Right lobe of liver (tissue), 6 donors: Measurements from ENCODE around the gene LIG3. TPM values are rescaled to one million over a fixed set of nuclear protein-coding genes. Genes with fewer than 3 reads are reported as not detected.
A peak's percentile ranks its signal among the peaks of the same experiment; 100 is the strongest.

Experiments
- ATAC-seq, 4 donors: fragments of 200-7000 bp; cut with Tn5 transposase; one replicate each; pipeline ENCODE4 v1.9.1; 2020; ENCODE audit warnings: mild to moderate bottlenecking in 4 of 4, moderate library complexity in 4 of 4
- DNase-seq, 3 donors: peaks; one replicate each; pipeline ENCODE4 v3.0.0-alpha.2; 2020
- H3K27ac ChIP-seq, 3 donors: fragments of 200-600 bp; one replicate each; pipeline ENCODE4 v1.8.0; 2022
- H3K27me3 ChIP-seq, 2 donors: fragments of 200-600 bp; one replicate each; pipeline ENCODE4 v1.8.0; 2022
- H3K36me3 ChIP-seq, 4 donors: fragments of 200-600 bp; sonication (generic) in 1 of 4; one replicate each; pipeline versions ENCODE4 v1.5.1 to v1.8.0; 2017 to 2022; ENCODE audit warnings: control low read depth in 1 of 4
- H3K4me1 ChIP-seq, 4 donors: fragments of 200-600 bp; sonication (generic) in 1 of 4; one replicate each; pipeline versions ENCODE4 v1.5.1 to v1.8.0; 2017 to 2022; ENCODE audit warnings: control low read depth in 1 of 4
- H3K4me3 ChIP-seq, 3 donors: fragments of 200-600 bp; one replicate each; pipeline ENCODE4 v1.8.0; 2022
- H3K9me3 ChIP-seq, 4 donors: fragments of 200-600 bp; sonication (generic) in 1 of 4; one replicate each; pipeline versions ENCODE4 v1.5.1 to v1.8.0; 2017 to 2022; ENCODE audit warnings: control low read depth in 1 of 4
- POLR2A ChIP-seq: fragments of 450-650 bp; IDR thresholded peaks from one replicate; pipeline ENCODE4 v1.6.1; 2017; ENCODE audit warnings: antibody characterized with exemption, mild to moderate bottlenecking
- WGBS: methylation state at CpG from one replicate; pipeline ENCODE4 v1.1.6; 2018; ENCODE audit warnings: low coverage, low lambda C conversion rate; ENCODE audit not compliant: insufficient coverage; ENCODE audit errors: missing lambda C conversion rate; 5-methylcytosine and 5-hydroxymethylcytosine counted together
- intact Hi-C, 2 donors: fragments of 100-400 bp; cut with DNase I; formaldehyde crosslinking; loops; one replicate each; pipeline versions ENCODE4 v1.11.2 to v1.14.1; 2022
- total RNA-seq, 6 experiments: library from RNA; depleted of rRNA in 2 of 6; stranded (reverse); fragments of >200 nt in 2 of 6; fragmentation: NEBNext Ultra II Directional in 3 of 6; extraction: Animal tissue kit (Norgen Biotek cat#: 25700) in 3 of 6; gene quantifications; one replicate each; pipeline versions ENCODE4 v1.1.0 to v1.2.4, GENCODE V29; 2016 to 2023
- TF ChIP-seq, protein P1 (sequence below), 4 donors: fragments of 200-600 bp in 3 of 4; fragments of 450-650 bp in 1 of 4; IDR thresholded peaks; one replicate each; pipeline versions ENCODE4 v1.5.1 to v1.8.0; 2016 to 2022; ENCODE audit warnings: antibody characterized with exemption in 4 of 4, mild to moderate bottlenecking in 2 of 4
- donor health status: DM: no; HTN: yes; CAD: no.
- donor health status: DM: no; HTN: no; CAD: no.
- donor health status: DM: no; HTN: no; CAD: no.
- donor health status: DM: no; HTN: yes; CAD: no.
- donor health status: DM: no; HTN: yes; CAD: no.

Gene LIG3
- total RNA-seq, 6 experiments from 2014 or later, result 10.6 to 17.0 (median 12.2) TPM

DNA sequence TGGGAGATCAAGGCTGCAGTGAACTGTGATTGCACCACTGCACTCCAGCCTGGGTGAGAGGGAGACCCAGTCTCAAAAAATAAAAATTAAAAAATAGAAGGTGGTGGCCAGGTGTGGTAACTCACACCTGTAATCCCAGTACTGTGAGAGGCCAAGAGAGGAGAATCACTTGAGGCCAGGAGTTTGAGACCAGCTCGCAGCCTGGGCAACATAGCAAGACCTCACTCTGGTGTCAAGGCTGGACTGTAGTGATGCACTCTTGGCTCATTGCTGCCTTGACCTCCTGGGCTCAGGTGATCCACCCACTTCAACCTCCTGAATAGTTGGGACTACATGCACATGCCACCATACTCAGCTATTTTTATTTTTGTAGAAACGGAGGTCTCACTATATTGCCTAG is 69.9 kb downstream of the LIG3 start:
- TF ChIP-seq, protein P1, sequence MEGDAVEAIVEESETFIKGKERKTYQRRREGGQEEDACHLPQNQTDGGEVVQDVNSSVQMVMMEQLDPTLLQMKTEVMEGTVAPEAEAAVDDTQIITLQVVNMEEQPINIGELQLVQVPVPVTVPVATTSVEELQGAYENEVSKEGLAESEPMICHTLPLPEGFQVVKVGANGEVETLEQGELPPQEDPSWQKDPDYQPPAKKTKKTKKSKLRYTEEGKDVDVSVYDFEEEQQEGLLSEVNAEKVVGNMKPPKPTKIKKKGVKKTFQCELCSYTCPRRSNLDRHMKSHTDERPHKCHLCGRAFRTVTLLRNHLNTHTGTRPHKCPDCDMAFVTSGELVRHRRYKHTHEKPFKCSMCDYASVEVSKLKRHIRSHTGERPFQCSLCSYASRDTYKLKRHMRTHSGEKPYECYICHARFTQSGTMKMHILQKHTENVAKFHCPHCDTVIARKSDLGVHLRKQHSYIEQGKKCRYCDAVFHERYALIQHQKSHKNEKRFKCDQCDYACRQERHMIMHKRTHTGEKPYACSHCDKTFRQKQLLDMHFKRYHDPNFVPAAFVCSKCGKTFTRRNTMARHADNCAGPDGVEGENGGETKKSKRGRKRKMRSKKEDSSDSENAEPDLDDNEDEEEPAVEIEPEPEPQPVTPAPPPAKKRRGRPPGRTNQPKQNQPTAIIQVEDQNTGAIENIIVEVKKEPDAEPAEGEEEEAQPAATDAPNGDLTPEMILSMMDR (IDR thresholded peaks at IDR 0.05), result no peak
- TF ChIP-seq POLR2A, result no peak
- WGBS, result 85% methylated on average over 2 of the region's 2 CpGs

DNA sequence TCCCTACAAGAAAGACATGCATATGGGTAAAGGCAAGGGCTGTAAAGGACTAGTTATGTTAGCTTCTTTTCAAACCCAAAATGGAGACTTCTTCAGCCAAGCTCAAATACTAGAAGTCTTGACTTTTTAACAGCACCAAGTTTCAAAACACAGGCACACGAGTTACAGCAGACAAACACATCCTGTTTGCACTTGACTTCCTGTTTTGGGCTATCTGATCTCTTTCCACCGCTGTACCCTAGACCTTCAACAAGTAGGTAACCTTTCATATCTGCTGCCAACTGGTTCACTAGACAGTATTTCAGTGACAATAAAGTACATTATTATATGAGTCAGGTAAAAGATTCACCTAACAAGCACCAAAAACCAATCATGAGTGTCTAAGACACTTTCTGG is 70.9 kb downstream of the LIG3 start:
- 0% methylated on average over 2 of the region's 2 CpGs for WGBS
- ATAC-seq, result peak; percentile 82 to 85 (median 84)
- peaks cover 8 to 63% (median 33%) of the 10 kb centered on the region in 4 donors for H3K4me1 ChIP-seq
- no peaks in the 10 kb centered on the region for H3K27me3 ChIP-seq
- no peaks in the 10 kb centered on the region for H3K36me3 ChIP-seq
- no peaks in the 10 kb centered on the region for H3K9me3 ChIP-seq
- peak overlapping the region in 1 of 3 donors; percentile 15 for H3K4me3 ChIP-seq
- H3K27ac ChIP-seq, result peak overlapping the region; percentile 53 to 64 (median 53)
- intact Hi-C loops, result no loop called here
- DNase-seq, result no peak
- peak; percentile 27 for TF ChIP-seq POLR2A
- TF ChIP-seq, protein P1 (IDR thresholded peaks at IDR 0.05), result no peak

More for the DNA sequence above, 69.9 kb downstream of the LIG3 start:
- H3K27me3 ChIP-seq, result no peaks in the 10 kb centered on the region
- H3K36me3 ChIP-seq, result no peaks in the 10 kb centered on the region
- DNase-seq, result no peak
- H3K27ac ChIP-seq, result peak overlapping the region in 2 of 3 donors; percentile 53 to 64
- ATAC-seq, result no peak
- intact Hi-C loops, result no loop called here
- no peaks in the 10 kb centered on the region for H3K9me3 ChIP-seq
- no peak overlapping the region for H3K4me3 ChIP-seq
- H3K4me1 ChIP-seq, result peaks cover 8 to 72% (median 36%) of the 10 kb centered on the region in 4 donors

DNA sequence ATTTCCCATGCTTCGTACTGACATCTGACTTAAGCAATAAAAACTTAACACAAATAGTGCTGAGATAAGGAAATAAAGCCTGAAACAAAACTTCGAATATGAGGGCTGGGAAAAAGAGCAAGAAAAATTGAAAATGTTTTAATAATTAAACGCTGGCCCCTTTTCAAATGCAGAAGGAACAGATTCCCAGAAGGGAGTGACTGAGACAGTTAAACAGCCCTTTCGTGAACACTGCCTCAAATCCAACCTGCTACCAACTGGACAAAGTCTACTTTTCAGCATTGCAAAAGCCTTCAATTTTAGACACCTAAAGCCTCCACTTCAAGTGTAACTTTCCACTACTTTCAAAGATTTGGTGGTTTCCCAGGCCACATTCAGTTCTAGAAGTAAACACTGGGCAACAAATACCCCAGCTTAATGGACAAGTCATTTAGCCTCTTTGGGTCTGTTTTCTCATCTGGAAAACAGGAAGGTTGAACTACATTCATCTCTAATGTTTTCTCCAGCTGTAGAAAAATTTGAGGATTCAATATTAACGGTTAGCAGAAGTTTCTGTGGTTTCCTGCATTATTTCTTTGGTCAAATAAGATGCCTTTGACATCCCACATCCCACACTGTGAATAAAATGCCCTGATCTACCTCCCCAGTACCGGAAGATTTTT is 71.4 kb downstream of the LIG3 start:
- Histone ChIP-seq H3K27me3 (no peaks in the 10 kb centered on the region), H3K4me3 (peak overlapping the region in 1 of 3 donors; percentile 15), H3K27ac (peak overlapping the region; percentile 53 to 64 (median 53)), H3K9me3 (no peaks in the 10 kb centered on the region), H3K36me3 (no peaks in the 10 kb centered on the region), H3K4me1 (peaks cover 8 to 60% (median 31%) of the 10 kb centered on the region in 4 donors)
- DNase-seq, result peak in 1 of 3 donors; percentile 50
- ATAC-seq, result peak; percentile 68 to 85 (median 84)
- intact Hi-C loops, result no loop called here
- WGBS, result 5% methylated on average over 6 of the region's 6 CpGs
- TF ChIP-seq POLR2A, result no peak
- TF ChIP-seq, protein P1 (IDR thresholded peaks at IDR 0.05), result no peak

DNA sequence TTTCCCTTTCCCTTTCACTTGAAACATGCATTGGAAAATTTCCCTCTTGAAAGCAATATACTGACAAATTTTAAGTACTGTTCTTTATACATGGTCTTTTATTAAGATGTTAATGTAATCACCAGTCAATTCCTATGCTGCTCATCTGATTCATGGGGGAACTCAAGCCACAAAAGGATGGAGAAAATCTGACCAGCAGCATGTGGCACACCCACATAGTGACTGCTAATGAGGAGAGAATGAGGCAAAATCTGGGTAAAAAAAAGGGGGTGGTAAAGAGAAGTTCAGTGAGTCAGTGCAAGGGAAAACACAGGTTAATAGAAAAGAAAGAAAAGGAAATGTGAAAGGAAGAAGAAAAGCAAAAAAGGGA is 71.9 kb downstream of the LIG3 start:
- DNase-seq, result no peak
- Histone ChIP-seq H3K4me3 (no peak overlapping the region), H3K9me3 (no peaks in the 10 kb centered on the region), H3K27ac (peak overlapping the region; percentile 53 to 64 (median 53)), H3K4me1 (peaks cover 7 to 57% (median 29%) of the 10 kb centered on the region in 4 donors), H3K27me3 (no peaks in the 10 kb centered on the region), H3K36me3 (no peaks in the 10 kb centered on the region)
- ATAC-seq, result no peak
- no peak for TF ChIP-seq POLR2A
- TF ChIP-seq, protein P1 (IDR thresholded peaks at IDR 0.05), result no peak
- intact Hi-C loops, result no loop called here

DNA sequence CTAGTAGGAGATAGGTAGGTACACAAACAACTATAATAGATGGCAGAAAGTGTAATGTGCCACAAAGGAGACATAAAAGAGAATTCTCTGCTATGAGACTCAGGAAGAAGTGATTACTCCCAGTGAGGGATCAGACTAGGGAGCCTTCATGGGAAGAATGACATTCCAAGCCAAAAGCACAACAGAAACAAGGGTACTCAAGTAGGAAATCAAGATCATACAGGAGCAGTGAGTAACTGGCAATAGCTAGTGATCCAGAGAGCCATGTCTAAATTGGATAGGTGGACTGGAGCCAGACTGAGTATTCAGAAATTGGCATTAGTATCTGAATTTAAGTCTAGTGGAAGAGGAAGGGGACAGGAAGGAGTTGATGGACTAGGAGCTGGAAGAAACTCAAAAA is 72.5 kb downstream of the LIG3 start:
- intact Hi-C loops, result no loop called here
- ATAC-seq (no peak), DNase-seq (no peak)
- Histone ChIP-seq H3K27ac (peak overlapping the region in 1 of 3 donors; percentile 64), H3K4me1 (peaks cover 7 to 53% (median 28%) of the 10 kb centered on the region in 4 donors), H3K9me3 (no peaks in the 10 kb centered on the region), H3K27me3 (no peaks in the 10 kb centered on the region), H3K4me3 (no peak overlapping the region), H3K36me3 (no peaks in the 10 kb centered on the region)
- TF ChIP-seq, protein P1 (IDR thresholded peaks at IDR 0.05), result no peak
- TF ChIP-seq POLR2A, result no peak
